Right atrium auricular region (tissue), 2 donors: Measurements from ENCODE around the gene LRMDA. TPM values are rescaled to one million over a fixed set of nuclear protein-coding genes. Genes with fewer than 3 reads are reported as not detected.

Experiments used
- DNase-seq: peaks from one replicate; pipeline ENCODE4 v3.0.0-alpha.2; 2019; ENCODE audit warnings: low spot score
- H3K27ac ChIP-seq, 2 donors: fragments of 200-600 bp; sonication (generic); 1 replicate in 1 of 2; 2 replicates in 1 of 2; pipeline ENCODE4 v1.5.1; 2016 to 2019
- H3K27me3 ChIP-seq, 2 donors: fragments of 200-600 bp; sonication (generic); one replicate each; pipeline versions ENCODE4 v1.5.1 to v1.6.0; 2017 to 2019
- H3K36me3 ChIP-seq: fragments of 200-600 bp; sonication (generic); one replicate; pipeline ENCODE4 v1.5.1; 2016
- H3K4me1 ChIP-seq, 2 donors: fragments of 200-600 bp; sonication (generic); one replicate each; pipeline versions ENCODE4 v1.5.1 to v1.6.0; 2017 to 2019
- H3K4me3 ChIP-seq, 2 donors: fragments of 200-600 bp; sonication (generic); 1 replicate in 1 of 2; 2 replicates in 1 of 2; pipeline ENCODE4 v1.5.1; 2017 to 2019; ENCODE audit warnings: mild to moderate bottlenecking in 1 of 2, moderate library complexity in 1 of 2
- H3K9me3 ChIP-seq, 2 donors: fragments of 200-600 bp; sonication (generic); one replicate each; pipeline ENCODE4 v1.5.1; 2019
- total RNA-seq, 2 donors: library from RNA; depleted of rRNA; stranded (reverse); fragments of >200 nt; gene quantifications; one replicate each; pipeline ENCODE4 v1.1.0, GENCODE V29; 2016
- TF ChIP-seq, protein P1 (sequence below), 2 donors: fragments of 200-600 bp; sonication (generic); IDR thresholded peaks; one replicate each; pipeline ENCODE4 v1.5.1; 2019; ENCODE audit warnings: antibody characterized with exemption in 2 of 2

LRMDA gene
- total RNA-seq, 2 donors from 2014 or later = 6.1 to 19.1 TPM

DNA sequence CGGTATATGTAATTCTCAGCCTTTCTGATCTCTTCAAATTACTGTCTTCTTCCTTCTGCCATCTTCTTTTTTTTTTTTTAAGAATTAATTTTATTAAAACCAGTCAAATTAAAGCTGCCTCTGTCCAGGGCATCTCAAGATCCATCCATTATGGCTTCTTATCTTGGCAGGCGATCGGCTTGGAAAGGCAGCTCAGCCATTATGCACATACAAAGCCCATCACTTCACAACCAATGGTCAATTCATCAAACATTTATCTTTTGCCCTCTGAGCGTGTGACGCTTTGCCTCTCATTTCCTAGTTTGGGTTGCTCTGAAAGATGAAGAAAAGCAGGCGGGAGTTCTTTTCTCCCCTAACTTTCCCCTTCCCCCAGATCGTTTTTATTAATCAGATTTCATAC is 591.6 kb downstream of the LRMDA start:
- TF ChIP-seq, protein P1, sequence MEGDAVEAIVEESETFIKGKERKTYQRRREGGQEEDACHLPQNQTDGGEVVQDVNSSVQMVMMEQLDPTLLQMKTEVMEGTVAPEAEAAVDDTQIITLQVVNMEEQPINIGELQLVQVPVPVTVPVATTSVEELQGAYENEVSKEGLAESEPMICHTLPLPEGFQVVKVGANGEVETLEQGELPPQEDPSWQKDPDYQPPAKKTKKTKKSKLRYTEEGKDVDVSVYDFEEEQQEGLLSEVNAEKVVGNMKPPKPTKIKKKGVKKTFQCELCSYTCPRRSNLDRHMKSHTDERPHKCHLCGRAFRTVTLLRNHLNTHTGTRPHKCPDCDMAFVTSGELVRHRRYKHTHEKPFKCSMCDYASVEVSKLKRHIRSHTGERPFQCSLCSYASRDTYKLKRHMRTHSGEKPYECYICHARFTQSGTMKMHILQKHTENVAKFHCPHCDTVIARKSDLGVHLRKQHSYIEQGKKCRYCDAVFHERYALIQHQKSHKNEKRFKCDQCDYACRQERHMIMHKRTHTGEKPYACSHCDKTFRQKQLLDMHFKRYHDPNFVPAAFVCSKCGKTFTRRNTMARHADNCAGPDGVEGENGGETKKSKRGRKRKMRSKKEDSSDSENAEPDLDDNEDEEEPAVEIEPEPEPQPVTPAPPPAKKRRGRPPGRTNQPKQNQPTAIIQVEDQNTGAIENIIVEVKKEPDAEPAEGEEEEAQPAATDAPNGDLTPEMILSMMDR (IDR thresholded peaks at IDR 0.05) = no peak
- H3K9me3 ChIP-seq = no peaks in the 10 kb centered on the region
- no peak overlapping the region for H3K27ac ChIP-seq
- H3K27me3 ChIP-seq = no peaks in the 10 kb centered on the region
- DNase-seq = no peak
- H3K36me3 ChIP-seq = no peaks in the 10 kb centered on the region
- no peak overlapping the region for H3K4me3 ChIP-seq
- H3K4me1 ChIP-seq = no peaks in the 10 kb centered on the region

DNA sequence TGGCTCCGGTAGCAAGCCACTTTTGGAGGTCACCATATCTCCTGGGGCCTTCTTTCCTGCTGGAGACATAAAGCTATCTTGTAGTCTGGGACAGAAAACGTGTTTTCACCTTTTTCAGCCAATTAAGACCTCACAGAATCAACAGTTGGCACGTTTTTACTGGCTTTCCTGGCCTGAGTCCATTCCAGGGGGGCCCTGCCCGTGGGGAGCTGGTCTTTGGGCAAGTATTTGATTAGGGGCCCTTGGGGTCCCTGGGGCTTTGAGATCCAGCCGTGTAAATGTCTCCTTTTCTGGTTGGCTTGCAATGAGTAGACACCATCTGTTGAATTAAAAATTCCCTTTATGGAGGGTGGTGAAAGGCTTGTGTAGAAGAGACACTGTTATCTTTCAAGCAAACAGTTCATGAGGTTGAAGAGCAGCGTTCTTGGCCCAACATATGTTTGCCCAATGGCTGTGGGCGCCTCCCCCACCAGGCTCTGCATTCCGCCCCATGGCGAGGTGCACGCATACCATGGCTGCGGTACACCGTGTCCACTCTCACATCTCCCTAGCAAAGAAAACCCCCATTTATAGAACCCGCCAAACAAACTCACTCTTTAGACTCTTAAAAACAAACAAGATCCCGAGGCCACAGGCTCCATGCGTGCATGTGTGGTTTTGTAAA is 593.2 kb downstream of the LRMDA start:
- H3K27ac ChIP-seq = no peak overlapping the region
- no peaks in the 10 kb centered on the region for H3K36me3 ChIP-seq
- H3K4me3 ChIP-seq = no peak overlapping the region
- no peaks in the 10 kb centered on the region for H3K9me3 ChIP-seq
- H3K4me1 ChIP-seq = no peaks in the 10 kb centered on the region
- TF ChIP-seq, protein P1 (IDR thresholded peaks at IDR 0.05) = no peak
- H3K27me3 ChIP-seq = no peaks in the 10 kb centered on the region
- DNase-seq = no peak

DNA sequence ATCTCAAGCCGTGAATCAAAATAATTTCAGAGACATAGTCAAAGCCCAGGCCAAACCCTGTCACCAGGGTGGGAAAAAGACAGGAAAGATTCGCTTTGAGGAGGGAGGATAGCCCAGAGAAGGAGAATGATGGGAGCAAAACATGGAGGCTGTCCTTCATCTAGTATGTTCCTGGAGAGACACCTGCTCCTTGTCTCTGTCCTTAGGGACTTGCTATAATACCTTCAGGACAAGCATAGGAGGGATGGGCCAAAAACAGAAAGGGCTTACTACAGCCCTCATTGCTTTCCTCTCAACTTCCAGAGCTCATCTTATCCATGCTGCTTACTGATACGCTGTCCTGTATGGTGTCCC is 593.7 kb downstream of the LRMDA start:
- TF ChIP-seq, protein P1 (IDR thresholded peaks at IDR 0.05) = no peak
- no peak for DNase-seq
- no peak overlapping the region for H3K27ac ChIP-seq
- H3K4me3 ChIP-seq = no peak overlapping the region
- H3K36me3 ChIP-seq = no peaks in the 10 kb centered on the region
- no peaks in the 10 kb centered on the region for H3K4me1 ChIP-seq
- no peaks in the 10 kb centered on the region for H3K27me3 ChIP-seq
- no peaks in the 10 kb centered on the region for H3K9me3 ChIP-seq

DNA sequence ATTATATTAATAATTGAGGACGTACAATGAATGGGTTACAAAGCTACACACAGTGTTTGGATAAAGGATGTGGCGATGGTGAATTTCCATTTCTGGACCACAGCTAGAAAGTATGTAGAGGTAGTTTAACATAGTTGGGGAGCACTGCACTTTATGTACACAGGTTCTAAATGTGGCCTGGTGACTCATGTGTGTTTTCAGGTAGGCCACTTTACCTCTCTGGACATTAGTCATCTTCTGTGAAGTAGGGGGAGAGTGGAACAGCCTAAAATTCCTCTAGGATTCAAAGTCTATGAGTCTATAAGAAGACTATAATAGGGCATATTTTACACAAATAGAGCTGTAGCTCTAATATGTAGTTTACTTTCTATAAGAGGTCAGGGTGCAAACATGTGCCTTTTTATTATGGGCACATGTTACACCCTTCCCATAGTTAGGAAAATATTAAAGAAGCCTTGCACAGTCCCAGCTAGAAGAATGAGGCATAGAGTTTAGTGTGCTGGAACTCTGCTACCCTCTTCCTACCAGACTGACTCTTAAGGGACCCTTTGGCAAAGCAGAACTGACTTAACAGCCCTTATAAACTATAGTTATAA is 594.9 kb downstream of the LRMDA start:
- Histone ChIP-seq H3K36me3 (no peaks in the 10 kb centered on the region), H3K27me3 (no peaks in the 10 kb centered on the region), H3K27ac (no peak overlapping the region), H3K4me3 (no peak overlapping the region), H3K9me3 (no peaks in the 10 kb centered on the region), H3K4me1 (no peaks in the 10 kb centered on the region)
- TF ChIP-seq, protein P1 (IDR thresholded peaks at IDR 0.05) = no peak
- DNase-seq = no peak

DNA sequence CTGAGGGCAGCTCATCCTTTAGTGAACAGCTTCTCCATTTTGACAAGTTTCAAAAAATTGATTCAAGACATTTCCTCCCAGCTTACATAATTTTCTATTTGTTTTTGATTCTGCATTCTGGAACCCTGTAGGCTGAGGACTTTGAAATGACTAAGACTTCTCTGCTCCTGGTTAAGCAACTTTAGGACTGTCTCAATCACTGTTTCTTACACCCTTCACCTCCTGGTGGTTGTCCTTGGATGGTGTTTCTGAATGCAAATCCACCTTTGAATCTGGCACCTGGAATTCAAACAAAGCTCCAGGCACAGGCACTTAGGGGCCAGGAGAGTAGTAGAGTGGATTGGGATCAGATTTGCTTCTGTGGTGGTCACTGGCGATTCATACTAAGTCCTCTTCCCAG is 595.5 kb downstream of the LRMDA start:
- TF ChIP-seq, protein P1 (IDR thresholded peaks at IDR 0.05) = no peak
- Histone ChIP-seq H3K4me1 (no peaks in the 10 kb centered on the region), H3K9me3 (no peaks in the 10 kb centered on the region), H3K27me3 (no peaks in the 10 kb centered on the region), H3K36me3 (no peaks in the 10 kb centered on the region), H3K27ac (no peak overlapping the region), H3K4me3 (no peak overlapping the region)
- no peak for DNase-seq

DNA sequence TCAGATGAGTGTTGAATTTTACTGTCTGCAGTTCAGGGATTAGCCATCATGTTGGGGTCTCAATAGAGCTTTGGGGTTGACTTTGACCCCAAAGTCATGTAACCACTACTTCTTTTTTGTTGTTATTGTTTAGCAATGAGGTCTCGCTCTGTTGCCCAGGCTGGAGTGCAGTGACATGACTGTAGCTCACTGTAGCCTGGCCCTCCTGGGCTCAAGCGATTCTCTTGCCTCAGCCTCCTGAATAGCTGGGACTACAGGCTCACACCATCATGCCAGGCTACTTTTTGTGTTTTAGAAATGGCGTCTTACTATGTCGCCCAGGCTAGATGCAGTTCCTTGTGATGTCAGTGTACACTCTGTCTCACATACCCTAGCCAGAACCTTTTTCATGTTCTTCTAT is 598.4 kb downstream of the LRMDA start:
- H3K4me3 ChIP-seq = no peak overlapping the region
- no peaks in the 10 kb centered on the region for H3K9me3 ChIP-seq
- H3K27ac ChIP-seq = no peak overlapping the region
- TF ChIP-seq, protein P1 (IDR thresholded peaks at IDR 0.05) = no peak
- DNase-seq = no peak
- H3K4me1 ChIP-seq = peaks cover 0 to 13% of the 10 kb centered on the region in 2 donors
- H3K27me3 ChIP-seq = no peaks in the 10 kb centered on the region
- H3K36me3 ChIP-seq = no peaks in the 10 kb centered on the region
